Tibial artery (tissue), 4 donors: ENCODE data around the gene CLDN14.

Source experiments
- DNase-seq, 2 donors: peaks; one replicate each; pipeline ENCODE4 v3.0.0-alpha.2; 2019
- H3K27ac ChIP-seq, 2 donors: fragments of 200-600 bp; sonication (generic) in 1 of 2; 1 replicate in 1 of 2; 2 replicates in 1 of 2; pipeline ENCODE4 v1.5.1; 2018 to 2019; ENCODE audit warnings: mild to moderate bottlenecking in 1 of 2
- H3K27me3 ChIP-seq, 2 donors: fragments of 200-600 bp; sonication (generic) in 1 of 2; one replicate each; pipeline versions ENCODE4 v1.5.1 to v1.6.0; 2016 to 2019
- H3K36me3 ChIP-seq, 3 donors: fragments of 200-600 bp; sonication (generic) in 2 of 3; one replicate each; pipeline ENCODE4 v1.5.1; 2016 to 2019; ENCODE audit warnings: mild to moderate bottlenecking in 2 of 3
- H3K4me1 ChIP-seq, 4 donors: fragments of 200-600 bp; sonication (generic) in 2 of 4; 1 replicate in 3 of 4; 2 replicates in 1 of 4; pipeline ENCODE4 v1.5.1; 2016 to 2019
- H3K4me3 ChIP-seq, 2 donors: fragments of 200-600 bp; sonication (generic) in 1 of 2; 1 replicate in 1 of 2; 2 replicates in 1 of 2; pipeline ENCODE4 v1.5.1; 2018 to 2019; ENCODE audit warnings: mild to moderate bottlenecking in 2 of 2
- H3K9me3 ChIP-seq, 3 donors: fragments of 200-600 bp; sonication (generic) in 1 of 3; one replicate each; pipeline ENCODE4 v1.5.1; 2016 to 2019
- intact Hi-C: fragments of 100-400 bp; cut with DNase I; formaldehyde crosslinking; loops from one replicate; pipeline ENCODE4 v1.15.0; 2023; ENCODE audit warnings: low total_unique reads
- TF ChIP-seq, protein P1 (sequence below), 2 experiments: fragments of 200-600 bp in 1 of 2; fragments of 450-650 bp in 1 of 2; IDR thresholded peaks; one replicate each; pipeline ENCODE4 v1.5.1; 2017 to 2019; ENCODE audit warnings: antibody characterized with exemption in 2 of 2, mild to moderate bottlenecking in 1 of 2, moderate library complexity in 1 of 2

Gene CLDN14

GRCh38 chr21:36512971-36513370 is 33.0 kb upstream of the CLDN14 start:
- DNase-seq = no peak
- Histone ChIP-seq H3K27ac (no peak overlapping the region), H3K9me3 (no peaks in the 10 kb centered on the region), H3K27me3 (peaks cover 0 to 5% of the 10 kb centered on the region in 2 donors), H3K4me1 (peaks cover 0 to 12% (median 0%) of the 10 kb centered on the region in 4 donors), H3K4me3 (no peak overlapping the region), H3K36me3 (no peaks in the 10 kb centered on the region)
- intact Hi-C loops = no loop called here
- TF ChIP-seq, protein P1, sequence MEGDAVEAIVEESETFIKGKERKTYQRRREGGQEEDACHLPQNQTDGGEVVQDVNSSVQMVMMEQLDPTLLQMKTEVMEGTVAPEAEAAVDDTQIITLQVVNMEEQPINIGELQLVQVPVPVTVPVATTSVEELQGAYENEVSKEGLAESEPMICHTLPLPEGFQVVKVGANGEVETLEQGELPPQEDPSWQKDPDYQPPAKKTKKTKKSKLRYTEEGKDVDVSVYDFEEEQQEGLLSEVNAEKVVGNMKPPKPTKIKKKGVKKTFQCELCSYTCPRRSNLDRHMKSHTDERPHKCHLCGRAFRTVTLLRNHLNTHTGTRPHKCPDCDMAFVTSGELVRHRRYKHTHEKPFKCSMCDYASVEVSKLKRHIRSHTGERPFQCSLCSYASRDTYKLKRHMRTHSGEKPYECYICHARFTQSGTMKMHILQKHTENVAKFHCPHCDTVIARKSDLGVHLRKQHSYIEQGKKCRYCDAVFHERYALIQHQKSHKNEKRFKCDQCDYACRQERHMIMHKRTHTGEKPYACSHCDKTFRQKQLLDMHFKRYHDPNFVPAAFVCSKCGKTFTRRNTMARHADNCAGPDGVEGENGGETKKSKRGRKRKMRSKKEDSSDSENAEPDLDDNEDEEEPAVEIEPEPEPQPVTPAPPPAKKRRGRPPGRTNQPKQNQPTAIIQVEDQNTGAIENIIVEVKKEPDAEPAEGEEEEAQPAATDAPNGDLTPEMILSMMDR (IDR thresholded peaks at IDR 0.05) = no peak

DNA sequence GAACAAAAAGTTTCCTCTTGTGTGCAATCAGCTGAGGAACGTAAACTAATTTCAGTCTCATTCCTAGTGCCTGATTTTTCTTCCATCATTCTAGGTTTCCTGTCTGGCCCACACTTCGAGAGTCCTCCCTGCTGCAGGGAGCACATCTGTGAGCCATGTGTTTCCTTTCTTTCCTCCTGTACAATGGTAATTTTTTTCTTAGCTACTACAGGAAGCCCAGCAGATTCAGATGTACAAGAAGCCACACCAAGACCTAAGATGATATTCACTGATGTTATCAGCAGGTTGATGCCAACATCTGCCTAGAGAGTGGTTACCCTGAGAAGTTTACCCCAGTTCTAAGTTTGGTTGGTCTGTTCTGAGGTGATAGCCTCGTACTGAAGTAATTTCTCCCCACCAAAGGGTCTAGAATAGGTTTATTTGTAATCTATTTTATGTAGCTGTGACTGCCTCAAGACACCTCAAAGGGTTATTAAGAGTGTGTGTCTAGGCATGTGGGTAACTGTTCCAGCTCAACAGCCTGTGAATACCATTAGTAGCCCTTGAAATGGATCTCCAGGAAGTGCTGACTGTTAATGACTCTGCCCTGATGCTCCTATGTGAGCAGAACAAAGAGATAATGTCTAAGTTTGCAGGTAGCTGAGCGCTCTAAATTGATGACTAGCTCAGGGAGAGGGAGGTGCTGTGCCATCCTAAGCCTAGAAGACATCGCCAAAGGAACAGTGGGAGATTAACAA is 31.7 kb upstream of the CLDN14 start:
- Histone ChIP-seq H3K9me3 (no peaks in the 10 kb centered on the region), H3K4me1 (peaks cover 0 to 12% (median 0%) of the 10 kb centered on the region in 4 donors), H3K27me3 (peaks cover 0 to 5% of the 10 kb centered on the region in 2 donors), H3K36me3 (no peaks in the 10 kb centered on the region), H3K4me3 (no peak overlapping the region), H3K27ac (no peak overlapping the region)
- DNase-seq = no peak
- TF ChIP-seq, protein P1 (IDR thresholded peaks at IDR 0.05) = no peak
- intact Hi-C loops = no loop called here

DNA sequence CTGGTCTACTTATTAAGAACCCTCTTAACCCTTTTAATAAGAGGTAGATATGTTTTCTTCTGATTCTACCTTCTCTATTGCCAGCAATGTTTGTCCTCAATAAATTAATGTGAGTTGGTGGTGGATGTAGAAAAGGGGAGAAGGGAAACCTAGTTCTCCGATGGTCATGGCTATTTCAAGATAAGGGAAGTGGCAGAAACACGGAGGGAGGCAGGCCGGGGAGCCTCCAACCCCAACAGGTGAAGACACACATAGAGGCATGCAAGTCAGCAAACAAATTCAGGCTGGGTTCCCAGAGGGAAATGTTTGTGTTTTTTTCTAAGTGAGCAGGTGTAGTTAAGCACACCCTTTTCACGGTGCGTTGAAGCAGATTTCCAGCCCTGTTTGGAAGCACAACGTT is 31.0 kb upstream of the CLDN14 start:
- TF ChIP-seq, protein P1 (IDR thresholded peaks at IDR 0.05) = no peak
- no peaks in the 10 kb centered on the region for H3K9me3 ChIP-seq
- intact Hi-C loops = no loop called here
- peaks cover 0 to 12% (median 0%) of the 10 kb centered on the region in 4 donors for H3K4me1 ChIP-seq
- no peak overlapping the region for H3K4me3 ChIP-seq
- no peak overlapping the region for H3K27ac ChIP-seq
- H3K27me3 ChIP-seq = peaks cover 0 to 5% of the 10 kb centered on the region in 2 donors
- H3K36me3 ChIP-seq = no peaks in the 10 kb centered on the region
- DNase-seq = no peak

DNA sequence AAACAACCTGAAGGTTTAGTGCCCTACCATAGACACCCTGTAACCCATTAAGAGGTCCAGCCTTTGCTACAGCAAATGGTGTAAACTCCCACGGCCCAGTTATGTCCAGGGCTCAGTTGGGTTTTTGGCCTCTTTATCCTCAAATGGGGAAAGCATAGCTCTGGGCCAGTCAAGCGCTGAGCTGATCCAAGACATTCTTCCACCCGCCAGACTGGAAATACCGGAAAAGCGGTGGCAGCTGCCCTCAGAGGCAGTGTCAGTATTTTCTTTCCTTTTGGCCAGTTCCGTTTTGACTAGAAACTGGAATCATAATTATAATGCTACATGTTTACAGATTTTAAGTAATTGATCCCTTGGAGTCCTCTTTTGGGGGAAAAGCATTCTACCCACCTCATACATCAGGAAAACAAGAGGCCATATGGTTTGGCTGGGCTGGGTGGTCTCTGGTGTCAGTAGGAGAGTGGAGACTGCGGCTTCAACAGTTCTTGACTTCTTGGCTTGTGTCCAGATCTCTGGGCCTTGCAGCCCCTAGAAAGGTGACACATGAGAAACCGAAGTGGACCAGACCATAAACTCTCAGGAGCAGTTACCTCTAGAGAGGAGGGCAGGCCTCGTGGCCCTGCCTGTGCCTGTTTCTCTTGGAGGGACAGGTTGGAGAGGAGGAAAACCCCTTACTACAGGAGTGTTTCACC is 30.2 kb upstream of the CLDN14 start:
- Histone ChIP-seq H3K4me1 (peaks cover 0 to 12% (median 0%) of the 10 kb centered on the region in 4 donors), H3K36me3 (no peaks in the 10 kb centered on the region), H3K27me3 (peaks cover 0 to 5% of the 10 kb centered on the region in 2 donors), H3K4me3 (no peak overlapping the region), H3K9me3 (no peaks in the 10 kb centered on the region), H3K27ac (no peak overlapping the region)
- intact Hi-C loops = loop anchor here (5.0 kb wide), 1 partner anchor 417 kb away; no protein-coding TSS in a partner anchor
- no peak for DNase-seq
- TF ChIP-seq, protein P1 (IDR thresholded peaks at IDR 0.05) = no peak

GRCh38 chr21:36508948-36509347 is 29.0 kb upstream of the CLDN14 start:
- intact Hi-C loops = loop anchor here (5.0 kb wide), 1 partner anchor 418 kb away; no protein-coding TSS in a partner anchor
- H3K36me3 ChIP-seq = no peaks in the 10 kb centered on the region
- TF ChIP-seq, protein P1 (IDR thresholded peaks at IDR 0.05) = no peak
- no peak overlapping the region for H3K27ac ChIP-seq
- H3K4me1 ChIP-seq = peaks cover 0 to 12% (median 0%) of the 10 kb centered on the region in 4 donors
- peaks cover 0 to 5% of the 10 kb centered on the region in 2 donors for H3K27me3 ChIP-seq
- no peak for DNase-seq
- no peak overlapping the region for H3K4me3 ChIP-seq
- no peaks in the 10 kb centered on the region for H3K9me3 ChIP-seq
